ENCODE results near the gene RASAL1.

RASAL1 gene

GRCh38 chr12:113162102-113163029 lies 26.8 kb upstream of the RASAL1 start:
- DNase-seq = peak; percentile 36

- no peak for DNase-seq
Measured at GRCh38 chr12:113161415-113162016, 26.0 kb upstream of the RASAL1 start.

GRCh38 chr12:113159937-113160336 lies 24.4 kb upstream of the RASAL1 start:
- DNase-seq = no peak

- DNase-seq = no peak
Measured at GRCh38 chr12:113158439-113159203, 23.1 kb upstream of the RASAL1 start.

- DNase-seq = no peak
Measured at GRCh38 chr12:113157218-113157859, 21.8 kb upstream of the RASAL1 start.

GRCh38 chr12:113155646-113156045 lies 20.1 kb upstream of the RASAL1 start:
- no peak for DNase-seq

GRCh38 chr12:113155060-113155459 lies 19.5 kb upstream of the RASAL1 start:
- DNase-seq = no peak

GRCh38 chr12:113154351-113154973 lies 18.9 kb upstream of the RASAL1 start:
- DNase-seq = peak; percentile 14

GRCh38 chr12:113152835-113153814 lies 17.6 kb upstream of the RASAL1 start:
- DNase-seq = peak; percentile 58

- no peak for DNase-seq
Measured at GRCh38 chr12:113152196-113152834, 16.8 kb upstream of the RASAL1 start.

- no peak for DNase-seq
Measured at GRCh38 chr12:113151655-113152054, 16.1 kb upstream of the RASAL1 start.

- DNase-seq = peak; percentile 86
Measured at GRCh38 chr12:113149361-113150150, 14.0 kb upstream of the RASAL1 start, which contains the start of gene CFAP73. TSS of gene CFAP73 (plus strand) at chr12:113149724. CDS start at chr12:113149858, 134 bp downstream.

- DNase-seq = no peak
Measured at GRCh38 chr12:113146999-113147398, 11.4 kb upstream of the RASAL1 start.

GRCh38 chr12:113145720-113146551 lies 10.4 kb upstream of the RASAL1 start:
- no peak for DNase-seq

- DNase-seq = no peak
Measured at GRCh38 chr12:113144806-113145205, 9.2 kb upstream of the RASAL1 start.

- no peak for DNase-seq
Measured at GRCh38 chr12:113143959-113144358, 8.4 kb upstream of the RASAL1 start.

- no peak for DNase-seq
Measured at GRCh38 chr12:113142886-113143332, 7.3 kb upstream of the RASAL1 start.

- DNase-seq = no peak
Measured at GRCh38 chr12:113142173-113142885, 6.8 kb upstream of the RASAL1 start.

Measured in fibroblast of skin of abdomen (primary cell).